Large intestine (tissue), 3 donors: Measurements from ENCODE around the gene PPP1R26. TPM values are rescaled to one million over a fixed set of nuclear protein-coding genes. Genes with fewer than 3 reads are reported as not detected.

Experiments used
- DNase-seq, 2 donors: peaks; one replicate each; pipeline versions ENCODE4 v3.0.0 to v3.0.0-alpha.2; 2013
- H3K27ac ChIP-seq: one replicate; pipeline ENCODE4 v1.5.1; 2013; ENCODE audit warnings: low read length
- H3K27me3 ChIP-seq: 2 replicates; pipeline ENCODE4 v1.6.1; 2013; ENCODE audit warnings: low read length; ENCODE audit not compliant: control insufficient read depth, insufficient read depth
- H3K36me3 ChIP-seq: 2 replicates; pipeline ENCODE4 v1.6.1; 2013; ENCODE audit warnings: low read length; ENCODE audit not compliant: control insufficient read depth, insufficient read depth
- H3K4me1 ChIP-seq: one replicate; pipeline ENCODE4 v1.6.1; 2013; ENCODE audit warnings: low read length; ENCODE audit not compliant: control insufficient read depth, insufficient read depth
- H3K4me3 ChIP-seq: one replicate; pipeline ENCODE4 v1.5.1; 2013; ENCODE audit warnings: low read length
- H3K9me3 ChIP-seq: one replicate; pipeline ENCODE4 v1.6.1; 2013; ENCODE audit warnings: mild to moderate bottlenecking, low read depth, low read length, moderate library complexity; ENCODE audit not compliant: control insufficient read depth
- WGBS: methylation state at CpG from one replicate; pipeline ENCODE4 v1.1.5; 2013; ENCODE audit warnings: low lambda C conversion rate; ENCODE audit not compliant: insufficient coverage; 5-methylcytosine and 5-hydroxymethylcytosine counted together
- polyA plus RNA-seq: library from polyadenylated mRNA; unstranded; fragments of 120-200 nt; gene quantifications from one replicate; pipeline ENCODE4 v1.2.1, GENCODE V29; 2013

The PPP1R26 gene
- polyA plus RNA-seq, 1 donor, result 15.3 TPM

DNA sequence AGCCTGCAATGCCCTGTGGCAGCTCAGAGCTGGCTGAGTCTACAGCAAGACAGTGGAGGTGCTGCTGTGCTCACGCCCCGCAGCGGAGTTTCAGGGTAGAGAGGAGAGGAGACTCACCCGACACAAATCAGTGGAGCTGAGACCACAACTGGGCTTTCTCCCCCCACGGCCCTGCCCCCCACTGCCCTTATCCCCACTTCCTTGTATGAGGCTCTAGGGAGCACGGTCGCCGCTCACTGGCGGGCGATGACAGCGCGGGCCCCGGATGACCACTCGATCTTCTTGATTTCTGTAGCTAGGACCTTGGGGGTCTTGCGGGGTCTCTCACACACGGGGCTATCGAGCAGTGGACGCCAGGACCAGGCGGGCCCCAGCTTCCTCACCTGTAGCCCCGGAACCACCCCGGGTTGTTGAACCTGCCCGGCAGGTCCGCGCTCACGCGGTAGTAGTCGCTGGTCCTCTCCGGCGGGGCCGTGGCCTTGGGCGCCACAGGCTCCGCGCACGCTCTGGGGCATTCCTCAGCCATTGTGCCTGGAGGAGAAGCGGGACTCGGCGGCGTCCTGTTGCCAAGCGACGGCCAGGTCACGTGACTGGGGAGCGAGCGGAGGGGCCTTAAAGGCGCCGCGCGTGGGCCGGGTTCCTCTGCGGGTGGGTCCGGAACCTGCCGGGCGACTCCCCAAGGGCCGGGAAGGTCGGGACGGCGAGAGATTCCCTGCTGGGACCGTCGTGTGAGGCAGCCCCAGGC, 19.9 kb downstream of the PPP1R26 start:
- Histone ChIP-seq H3K4me1 (peaks cover 10% of the 10 kb centered on the region), H3K27ac (peak overlapping the region; percentile 45), H3K4me3 (peak overlapping the region; percentile 89), H3K27me3 (no peaks in the 10 kb centered on the region), H3K9me3 (no peaks in the 10 kb centered on the region), H3K36me3 (peaks cover 27% of the 10 kb centered on the region)
- DNase-seq, result peak; percentile 80 to 84
- no CpG with 5 or more reads among the region's 58 CpGs for WGBS

DNA sequence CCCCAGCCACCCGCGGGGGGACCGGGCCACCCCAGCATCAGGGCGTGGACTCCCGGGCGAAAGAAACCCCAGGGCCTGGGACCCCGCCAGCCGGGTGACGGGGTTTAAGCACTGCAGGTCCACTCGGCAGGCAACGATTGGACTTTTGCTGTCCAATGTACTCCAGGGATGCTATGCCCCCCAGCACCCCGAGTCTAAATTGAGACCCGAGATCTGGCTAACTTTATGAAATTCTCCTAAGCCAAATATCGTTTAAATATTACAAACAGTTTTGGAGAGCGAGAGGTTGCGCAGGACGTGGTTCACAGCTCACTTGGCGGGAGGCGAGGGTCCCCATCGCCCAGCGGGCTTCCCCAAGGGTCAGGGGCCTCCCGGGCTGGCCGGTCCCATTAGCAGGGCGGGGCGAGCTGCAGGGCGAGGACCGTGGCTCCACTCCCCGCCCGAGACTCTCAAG, 20.5 kb downstream of the PPP1R26 start:
- no CpG with 5 or more reads among the region's 29 CpGs for WGBS
- peaks cover 10% of the 10 kb centered on the region for H3K4me1 ChIP-seq

DNA sequence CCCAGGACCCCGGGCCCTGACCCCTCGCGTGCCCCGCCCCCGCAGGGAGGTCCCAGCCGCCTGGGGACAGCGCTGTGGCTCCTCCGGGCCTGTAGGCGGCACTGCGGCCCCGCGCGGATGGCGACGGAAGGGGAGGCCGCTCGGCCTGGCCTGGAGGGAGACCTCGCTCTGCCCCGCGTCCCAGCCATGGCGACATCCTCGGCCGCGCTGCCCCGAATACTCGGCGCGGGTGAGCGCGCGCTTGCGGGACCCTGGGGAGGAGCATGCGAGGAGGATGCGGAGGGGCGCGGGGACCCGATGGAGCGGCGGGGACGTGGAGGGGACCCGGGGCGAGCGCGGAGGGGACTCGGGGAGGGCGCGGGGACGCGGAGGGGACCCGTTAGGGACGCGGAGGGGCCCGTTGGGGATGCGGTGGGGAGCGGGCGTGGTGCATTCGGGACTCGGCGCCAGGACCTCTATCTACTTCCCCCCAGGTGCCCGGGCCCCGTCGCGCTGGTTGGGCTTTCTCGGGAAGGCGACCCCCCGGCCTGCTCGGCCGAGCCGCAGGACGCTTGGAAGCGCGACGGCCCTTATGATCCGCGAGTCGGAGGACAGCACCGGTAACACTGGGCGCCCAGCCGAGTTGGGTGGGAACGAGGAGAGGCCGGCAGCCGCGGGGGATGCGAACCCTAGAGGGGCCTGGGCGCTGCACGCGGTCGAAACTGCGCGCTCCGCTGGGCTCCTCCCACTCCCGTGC, 21.1 kb downstream of the PPP1R26 start, which contains the start of gene MRPS2:
TSS of gene MRPS2 (plus strand) at position 158 of the 736 bp plus-strand sequence. CDS start at position 187, 29 bp downstream.
- Histone ChIP-seq H3K4me1 (peaks cover 10% of the 10 kb centered on the region), H3K4me3 (peak within 1 kb of the TSS; percentile 89), H3K27me3 (no peaks in the 10 kb centered on the region), H3K9me3 (no peaks in the 10 kb centered on the region), H3K27ac (peak within 1 kb of the TSS; percentile 45), H3K36me3 (peaks cover 35% of the 10 kb centered on the region)
- WGBS, result no CpG with 5 or more reads among the region's 92 CpGs
- peak; percentile 86 to 88 for DNase-seq

More for the DNA sequence above, 20.5 kb downstream of the PPP1R26 start:
- H3K36me3 ChIP-seq, result peaks cover 32% of the 10 kb centered on the region
- peak overlapping the region; percentile 45 for H3K27ac ChIP-seq
- no peak for DNase-seq
- H3K27me3 ChIP-seq, result no peaks in the 10 kb centered on the region
- peak overlapping the region; percentile 89 for H3K4me3 ChIP-seq
- H3K9me3 ChIP-seq, result no peaks in the 10 kb centered on the region

DNA sequence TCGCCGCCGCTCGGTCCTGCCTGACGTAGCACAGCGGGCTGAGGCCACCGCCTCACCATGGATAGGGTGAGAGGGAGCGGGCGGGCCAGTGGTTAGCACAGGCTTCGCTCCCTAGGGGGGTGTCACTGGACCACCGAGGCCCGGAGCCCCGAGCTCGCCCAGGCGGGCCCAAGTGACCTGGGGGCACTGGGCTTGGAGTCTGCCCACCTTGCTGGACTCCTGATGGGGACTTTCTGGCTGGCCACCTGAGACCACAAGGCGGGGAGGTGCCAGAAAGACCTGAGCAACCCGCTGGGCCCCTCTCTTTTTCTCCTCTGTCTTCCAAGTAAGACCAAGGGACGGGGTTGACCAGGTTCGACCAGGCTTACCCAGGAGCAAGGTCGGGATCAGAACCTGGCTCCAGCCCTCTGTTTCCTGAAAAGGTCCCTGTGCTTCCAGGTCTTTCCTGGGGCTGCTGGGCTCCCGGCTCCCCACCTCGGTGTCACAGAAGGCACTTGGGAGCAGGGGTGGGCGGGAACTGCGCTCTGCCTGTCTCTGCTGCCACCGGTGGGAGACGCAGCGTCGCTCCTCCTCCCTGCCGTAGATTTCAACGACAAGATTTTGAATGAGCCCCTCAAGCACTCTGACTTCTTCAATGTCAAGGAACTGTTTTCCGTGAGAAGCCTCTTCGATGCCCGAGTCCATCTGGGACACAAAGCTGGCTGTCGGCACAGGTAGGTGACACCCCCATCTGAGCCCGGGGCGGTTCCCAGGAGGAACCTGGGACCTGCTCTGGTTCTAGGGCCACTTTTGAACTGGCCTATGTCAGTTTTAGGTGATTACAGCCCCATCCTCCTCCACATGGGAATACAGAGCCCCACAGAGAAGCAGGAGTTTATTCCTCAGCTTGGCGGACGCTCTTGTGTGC, 21.9 kb downstream of the PPP1R26 start:
- peaks cover 35% of the 10 kb centered on the region for H3K36me3 ChIP-seq
- no peaks in the 10 kb centered on the region for H3K9me3 ChIP-seq
- no peak overlapping the region for H3K27ac ChIP-seq
- peak overlapping the region; percentile 89 for H3K4me3 ChIP-seq
- no CpG with 5 or more reads among the region's 38 CpGs for WGBS
- no peaks in the 10 kb centered on the region for H3K27me3 ChIP-seq
- peaks cover 10% of the 10 kb centered on the region for H3K4me1 ChIP-seq
- peak in 1 of 2 donors; percentile 63 for DNase-seq

DNA sequence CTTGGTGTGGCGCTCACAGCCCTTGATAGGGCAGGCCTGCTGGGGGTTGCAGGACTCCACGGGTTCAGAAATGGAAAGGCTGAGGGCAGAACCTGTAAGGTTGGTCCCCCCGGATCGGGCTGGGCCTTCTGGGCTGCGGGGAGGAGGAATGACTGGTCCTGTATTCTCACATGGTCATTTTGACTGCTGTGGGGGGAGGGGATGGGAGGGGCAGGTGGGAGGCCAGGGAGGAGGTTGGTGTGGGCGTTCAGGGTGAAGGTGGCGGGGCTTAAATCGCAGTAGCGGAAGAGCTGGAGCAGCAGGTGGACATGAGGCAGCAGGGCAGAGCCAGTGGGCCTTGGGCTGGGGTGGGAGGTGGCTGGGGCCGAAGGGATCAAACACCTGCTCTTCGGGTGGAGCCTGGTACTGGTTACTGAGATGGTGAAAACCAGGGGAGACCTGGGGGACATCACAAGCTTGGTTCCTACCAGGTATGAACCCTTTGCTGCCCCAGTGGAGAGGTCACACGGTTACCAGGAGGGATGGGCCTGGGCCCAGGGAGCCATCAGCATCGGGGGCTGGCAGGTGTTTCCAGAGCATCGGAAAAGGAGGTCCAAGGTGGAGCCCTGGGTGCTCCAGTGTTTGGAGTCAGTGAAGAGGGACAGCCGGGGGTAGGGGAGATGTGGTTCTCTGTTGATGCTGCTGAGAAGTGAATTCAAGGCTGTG, 22.7 kb downstream of the PPP1R26 start:
- no peaks in the 10 kb centered on the region for H3K27me3 ChIP-seq
- no peak for DNase-seq
- H3K9me3 ChIP-seq, result no peaks in the 10 kb centered on the region
- H3K4me3 ChIP-seq, result no peak overlapping the region
- peaks cover 35% of the 10 kb centered on the region for H3K36me3 ChIP-seq
- peaks cover 10% of the 10 kb centered on the region for H3K4me1 ChIP-seq
- WGBS, result no CpG with 5 or more reads among the region's 15 CpGs
- H3K27ac ChIP-seq, result no peak overlapping the region

DNA sequence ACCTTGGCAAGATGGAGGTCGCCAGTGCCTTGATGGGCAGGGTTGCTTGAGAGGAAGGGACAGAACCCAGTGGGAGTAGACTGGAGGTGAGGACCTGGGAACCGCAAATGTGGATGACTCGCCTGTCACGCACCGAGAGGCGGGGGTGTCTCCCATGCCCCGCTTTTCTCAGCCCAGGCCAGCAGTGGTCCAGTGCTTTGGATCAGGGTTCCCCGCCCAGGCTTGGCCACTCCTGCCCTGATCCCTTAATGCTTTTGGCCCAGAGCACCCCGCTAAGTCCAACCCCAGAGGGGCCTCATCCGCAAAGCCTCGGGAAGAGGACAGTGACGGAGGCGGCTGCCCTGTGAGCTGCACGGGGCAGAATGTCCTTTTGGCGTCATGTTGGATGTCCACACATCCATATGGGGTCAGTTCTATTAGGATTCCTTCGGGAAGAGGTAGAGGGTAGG, 23.3 kb downstream of the PPP1R26 start:
- WGBS, result no CpG with 5 or more reads among the region's 16 CpGs
- no peak overlapping the region for H3K4me3 ChIP-seq
- H3K27ac ChIP-seq, result no peak overlapping the region
- no peaks in the 10 kb centered on the region for H3K27me3 ChIP-seq
- H3K36me3 ChIP-seq, result peaks cover 35% of the 10 kb centered on the region
- no peaks in the 10 kb centered on the region for H3K9me3 ChIP-seq
- DNase-seq, result no peak
- H3K4me1 ChIP-seq, result peaks cover 10% of the 10 kb centered on the region

DNA sequence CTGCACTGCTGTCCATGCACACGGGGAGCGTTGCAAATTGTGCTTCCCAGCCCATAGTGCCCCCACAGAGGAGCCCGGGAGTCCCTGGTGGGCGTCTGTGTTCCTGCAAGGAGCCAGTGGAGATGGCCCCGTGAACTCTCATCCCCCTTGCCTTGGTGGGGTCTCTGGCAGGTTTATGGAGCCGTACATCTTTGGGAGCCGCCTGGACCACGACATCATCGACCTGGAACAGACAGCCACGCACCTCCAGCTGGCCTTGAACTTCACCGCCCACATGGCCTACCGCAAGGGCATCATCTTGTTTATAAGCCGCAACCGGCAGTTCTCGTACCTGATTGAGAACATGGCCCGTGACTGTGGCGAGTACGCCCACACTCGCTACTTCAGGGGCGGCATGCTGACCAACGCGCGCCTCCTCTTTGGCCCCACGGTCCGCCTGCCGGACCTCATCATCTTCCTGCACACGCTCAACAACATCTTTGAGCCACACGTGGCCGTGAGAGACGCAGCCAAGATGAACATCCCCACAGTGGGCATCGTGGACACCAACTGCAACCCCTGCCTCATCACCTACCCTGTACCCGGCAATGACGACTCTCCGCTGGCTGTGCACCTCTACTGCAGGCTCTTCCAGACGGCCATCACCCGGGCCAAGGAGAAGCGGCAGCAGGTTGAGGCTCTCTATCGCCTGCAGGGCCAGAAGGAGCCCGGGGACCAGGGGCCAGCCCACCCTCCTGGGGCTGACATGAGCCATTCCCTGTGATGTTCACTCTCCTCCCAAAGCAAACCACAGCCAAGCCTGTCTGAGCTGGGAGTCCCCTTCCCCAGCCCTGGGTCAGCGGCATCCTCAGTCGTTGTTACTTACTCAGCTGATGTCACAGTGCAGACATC, 24.0 kb downstream of the PPP1R26 start:
- WGBS, result no CpG with 5 or more reads among the region's 41 CpGs
- no peak for DNase-seq

DNA sequence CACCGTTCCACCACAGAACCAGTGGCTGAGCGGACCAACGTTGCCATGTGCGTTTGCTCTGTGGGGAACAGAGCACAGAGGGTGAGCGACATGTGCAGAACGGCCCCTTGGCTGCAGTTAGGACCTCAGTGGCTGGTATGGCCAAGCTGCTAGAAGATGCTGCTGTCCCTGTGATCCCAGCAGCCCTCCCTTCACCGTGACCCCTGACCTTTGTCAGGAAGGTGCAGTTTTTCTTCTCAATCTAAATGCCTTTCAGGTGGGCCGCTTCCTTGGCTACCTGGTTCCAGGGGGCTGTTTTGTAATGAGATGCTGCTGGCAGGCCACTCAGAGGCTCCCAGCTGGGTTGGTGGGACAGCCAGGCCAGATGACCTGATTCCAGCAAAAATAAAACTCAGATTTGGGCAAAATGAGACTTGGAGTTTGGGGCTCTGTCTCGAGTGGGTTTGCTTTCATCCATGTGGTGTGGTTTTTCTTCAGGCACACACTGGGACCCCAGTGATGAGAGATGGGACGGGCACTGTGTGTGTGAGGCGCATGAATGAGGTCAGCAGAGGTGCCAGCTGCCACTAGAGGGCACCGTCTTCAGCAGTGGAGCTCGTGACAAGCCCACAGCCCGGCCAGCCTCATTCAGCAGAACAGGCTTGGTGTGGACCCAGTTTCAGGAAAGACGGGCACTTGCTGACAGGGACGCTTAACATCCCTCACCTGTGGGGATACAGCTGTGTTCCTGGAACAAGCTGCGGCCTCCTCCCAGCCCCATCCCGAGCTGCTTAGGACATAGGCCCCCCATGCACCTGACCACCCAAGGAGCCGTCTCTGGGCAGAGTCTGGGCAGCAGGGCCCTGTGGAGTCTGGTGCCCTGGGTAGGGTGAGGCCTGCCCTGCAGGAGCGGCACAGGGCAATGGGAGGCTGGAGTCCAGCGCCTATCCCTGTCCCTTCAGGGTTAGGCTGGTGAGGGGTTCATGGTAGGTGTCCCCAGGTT, 25.0 kb downstream of the PPP1R26 start:
- H3K36me3 ChIP-seq, result peaks cover 35% of the 10 kb centered on the region
- no peaks in the 10 kb centered on the region for H3K27me3 ChIP-seq
- WGBS, result no CpG with 5 or more reads among the region's 21 CpGs
- H3K27ac ChIP-seq, result no peak overlapping the region
- peaks cover 9% of the 10 kb centered on the region for H3K4me1 ChIP-seq
- DNase-seq, result peak; percentile 28 to 35
- H3K9me3 ChIP-seq, result no peaks in the 10 kb centered on the region
- H3K4me3 ChIP-seq, result no peak overlapping the region

More for the DNA sequence above, 24.0 kb downstream of the PPP1R26 start:
- Histone ChIP-seq H3K4me3 (no peak overlapping the region), H3K4me1 (peaks cover 10% of the 10 kb centered on the region), H3K27ac (no peak overlapping the region), H3K9me3 (no peaks in the 10 kb centered on the region), H3K36me3 (peaks cover 35% of the 10 kb centered on the region), H3K27me3 (no peaks in the 10 kb centered on the region)
